GM18951 (cell line): Measurements from ENCODE around the gene HOXB4.

ENCODE experiments used
- POLR2A ChIP-seq: IDR thresholded peaks from 4 replicates; pipeline ENCODE4 v1.6.1; 2011; ENCODE audit warnings: mild to moderate bottlenecking; ENCODE audit not compliant: insufficient read length, insufficient read depth; ENCODE audit errors: extremely low read depth
- in situ Hi-C: fragments of 300-500 bp; cut with MboI; formaldehyde crosslinking; loops from one replicate; pipeline ENCODE4 v1.12.0; 2022; ENCODE audit warnings: low sequenced_read_pairs, mixed read lengths, inconsistent platforms; ENCODE audit not compliant: unreplicated experiment

The HOXB4 gene

DNA sequence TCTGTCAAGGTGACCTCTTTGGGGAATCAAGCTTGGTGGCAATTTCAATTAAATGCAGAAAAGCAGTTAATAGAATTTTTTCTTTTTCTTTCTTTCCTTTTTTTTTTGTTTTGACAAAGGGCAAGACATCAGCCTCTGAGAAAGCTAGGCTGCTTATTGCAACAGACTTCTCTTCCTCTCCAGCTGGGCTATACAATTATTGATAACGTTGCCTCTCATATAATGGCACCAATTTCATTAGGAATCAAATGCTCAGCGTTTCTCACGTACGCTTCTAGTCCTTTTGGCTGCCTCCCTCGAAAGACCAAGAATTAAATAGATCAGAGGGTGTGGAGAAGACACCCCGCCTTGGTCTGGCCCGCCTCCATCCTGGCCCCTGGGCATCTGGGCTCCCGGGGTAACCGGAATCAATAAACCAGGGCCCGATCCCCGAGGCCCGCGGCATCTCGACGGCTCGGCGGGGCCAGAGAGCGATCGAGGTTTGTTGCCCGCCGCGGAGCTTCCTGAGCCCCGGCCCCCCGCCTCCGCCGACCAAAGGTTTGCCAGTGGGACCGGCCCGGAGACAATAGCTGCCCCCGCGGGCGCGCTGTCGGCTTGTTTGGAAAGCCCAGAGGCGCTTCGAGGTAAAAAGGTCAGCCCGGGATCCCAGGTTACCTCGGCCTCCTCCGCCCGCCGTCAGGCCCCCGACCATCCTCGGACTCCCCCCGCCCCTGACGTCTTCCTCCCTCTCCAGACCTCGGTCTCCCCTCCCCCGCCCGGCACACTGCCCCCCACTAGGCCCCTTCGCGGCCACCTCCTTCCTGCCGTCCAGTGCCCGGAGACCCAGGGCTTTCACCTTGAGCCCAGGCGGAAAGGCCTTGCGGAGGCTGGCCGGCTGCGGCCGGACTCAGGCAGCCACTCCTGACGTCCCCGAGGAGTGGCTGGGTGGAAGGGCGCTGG lies 51.3 kb downstream of the HOXB4 start:
- TF ChIP-seq POLR2A: no peak
- in situ Hi-C loops: no loop called here
